GM18867 (cell line): ENCODE data around the gene NRCAM.
"Not testable (repeated sequence)": the region's sequence is repeated elsewhere in the genome, so short reads cannot be mapped to it uniquely, and the experiment has no call there.

ENCODE experiments used
- ATAC-seq: cut with Tn5 transposase; IDR thresholded peaks from one replicate; pipeline ENCODE4 v1.9.1; 2021; ENCODE audit warnings: mild to moderate bottlenecking, moderate library complexity; ENCODE audit not compliant: unreplicated experiment

NRCAM gene

GRCh38 chr7:108285778-108286177 is 170.5 kb downstream of the NRCAM start:
- ATAC-seq, result no peak

GRCh38 chr7:108285003-108285368 is 171.2 kb downstream of the NRCAM start:
- ATAC-seq, result no peak

- ATAC-seq, result peak; percentile 67
These were observed 171.8 kb downstream of the NRCAM start for GRCh38 chr7:108284349-108285002.

GRCh38 chr7:108283252-108283651 is 173.0 kb downstream of the NRCAM start:
- no peak for ATAC-seq

- no peak for ATAC-seq
These were observed 173.7 kb downstream of the NRCAM start for GRCh38 chr7:108282427-108282996.

- ATAC-seq, result no peak
These were observed 176.1 kb downstream of the NRCAM start for GRCh38 chr7:108280136-108280535.

GRCh38 chr7:108278776-108279175 is 177.5 kb downstream of the NRCAM start:
- ATAC-seq, result no peak

- no peak for ATAC-seq
These were observed 178.0 kb downstream of the NRCAM start for GRCh38 chr7:108278281-108278680.

- not testable (repeated sequence) for ATAC-seq
These were observed 181.8 kb downstream of the NRCAM start for GRCh38 chr7:108274447-108274846.

GRCh38 chr7:108272891-108273290 is 183.3 kb downstream of the NRCAM start:
- ATAC-seq, result not testable (repeated sequence)

- ATAC-seq, result peak; percentile 84
These were observed 185.7 kb downstream of the NRCAM start for GRCh38 chr7:108270385-108271015.

GRCh38 chr7:108268200-108268820 is 187.9 kb downstream of the NRCAM start:
- no peak for ATAC-seq

GRCh38 chr7:108267615-108268014 is 188.6 kb downstream of the NRCAM start:
- ATAC-seq, result no peak

- no peak for ATAC-seq
These were observed 189.7 kb downstream of the NRCAM start for GRCh38 chr7:108266491-108266890.

- ATAC-seq, result no peak
These were observed 190.2 kb downstream of the NRCAM start for GRCh38 chr7:108266035-108266434.

GRCh38 chr7:108265007-108265406 is 191.2 kb downstream of the NRCAM start:
- no peak for ATAC-seq

GRCh38 chr7:108263425-108263824 is 192.8 kb downstream of the NRCAM start:
- no peak for ATAC-seq

GRCh38 chr7:108261560-108262255 is 194.5 kb downstream of the NRCAM start:
- no peak for ATAC-seq

- ATAC-seq, result not testable (repeated sequence)
These were observed 196.8 kb downstream of the NRCAM start for GRCh38 chr7:108259447-108259846.

GRCh38 chr7:108257954-108258353 is 198.3 kb downstream of the NRCAM start:
- no peak for ATAC-seq

GRCh38 chr7:108254259-108254658 is 202.0 kb downstream of the NRCAM start:
- no peak for ATAC-seq
